PC-3 (cell line): ENCODE data around the gene UROD.

Experiments used
- EZH2 ChIP-seq: fragments of 300-600 bp; sonication (generic); IDR thresholded peaks from one replicate; pipeline ENCODE4 v1.6.1; 2017; ENCODE audit warnings: antibody characterized with exemption, mild to moderate bottlenecking, low read length; ENCODE audit not compliant: unreplicated experiment
- EZH2phosphoT487 ChIP-seq: fragments of 300-600 bp; sonication (generic); IDR thresholded peaks from 2 replicates; pipeline ENCODE4 v1.6.1; 2018; ENCODE audit warnings: mild to moderate bottlenecking, antibody characterized with exemption, low read length, borderline replicate concordance
- TF ChIP-seq, protein P1 (sequence below): fragments of 300-600 bp; sonication (generic); conservative IDR thresholded peaks from 2 replicates; pipeline ENCODE4 v1.5.1; 2017; ENCODE audit warnings: antibody characterized with exemption, low read depth, mild to moderate bottlenecking, low read length

DNA sequence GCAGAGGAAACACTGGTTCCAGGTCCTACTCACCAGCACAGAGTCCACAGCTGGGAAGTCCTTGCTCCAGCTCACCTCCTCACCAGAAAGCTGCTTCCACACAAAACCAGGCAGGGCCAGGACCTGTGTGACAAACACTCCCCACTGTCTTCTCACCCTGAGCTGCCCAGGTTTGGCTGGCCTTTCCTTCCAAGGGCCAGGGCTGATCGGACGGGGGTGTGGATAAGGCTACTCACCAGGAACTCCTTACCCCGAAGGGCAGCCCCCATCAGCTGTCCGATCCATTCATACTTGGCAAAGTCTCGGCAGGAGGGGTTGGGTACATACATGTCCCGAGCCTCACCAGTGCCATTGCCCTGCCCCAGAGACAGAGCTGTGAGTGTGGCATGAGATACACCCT is 6.3 kb upstream of the UROD start:
- TF ChIP-seq, protein P1, sequence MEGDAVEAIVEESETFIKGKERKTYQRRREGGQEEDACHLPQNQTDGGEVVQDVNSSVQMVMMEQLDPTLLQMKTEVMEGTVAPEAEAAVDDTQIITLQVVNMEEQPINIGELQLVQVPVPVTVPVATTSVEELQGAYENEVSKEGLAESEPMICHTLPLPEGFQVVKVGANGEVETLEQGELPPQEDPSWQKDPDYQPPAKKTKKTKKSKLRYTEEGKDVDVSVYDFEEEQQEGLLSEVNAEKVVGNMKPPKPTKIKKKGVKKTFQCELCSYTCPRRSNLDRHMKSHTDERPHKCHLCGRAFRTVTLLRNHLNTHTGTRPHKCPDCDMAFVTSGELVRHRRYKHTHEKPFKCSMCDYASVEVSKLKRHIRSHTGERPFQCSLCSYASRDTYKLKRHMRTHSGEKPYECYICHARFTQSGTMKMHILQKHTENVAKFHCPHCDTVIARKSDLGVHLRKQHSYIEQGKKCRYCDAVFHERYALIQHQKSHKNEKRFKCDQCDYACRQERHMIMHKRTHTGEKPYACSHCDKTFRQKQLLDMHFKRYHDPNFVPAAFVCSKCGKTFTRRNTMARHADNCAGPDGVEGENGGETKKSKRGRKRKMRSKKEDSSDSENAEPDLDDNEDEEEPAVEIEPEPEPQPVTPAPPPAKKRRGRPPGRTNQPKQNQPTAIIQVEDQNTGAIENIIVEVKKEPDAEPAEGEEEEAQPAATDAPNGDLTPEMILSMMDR, result no peak
- TF ChIP-seq EZH2 (no peak), EZH2phosphoT487 (no peak)
